T-cell (primary cell): ENCODE data around the gene PLEKHA7. TPM values are rescaled to one million over a fixed set of nuclear protein-coding genes. Genes with fewer than 3 reads are reported as not detected.

Source experiments
- ATAC-seq, 4 experiments: fragments of 200-7000 bp in 3 of 4; fragments of 150-1000 bp in 1 of 4; cut with Tn5 transposase; replicated peaks in 1 of 4; 1 replicate in 3 of 4; 2 replicates in 1 of 4; pipeline ENCODE4 v1.10.0; 2021; ENCODE audit warnings: moderate library complexity in 3 of 4, mild to moderate bottlenecking in 2 of 4, moderate number of reproducible peaks in 1 of 4
- CTCF ChIA-PET, 2 donors: fragments of 300-600 bp; sonication (Branson Sonifier 250); formaldehyde crosslinking; loops; one replicate each; lab custom pipeline; 2022; ENCODE audit warnings: antibody characterized with exemption in 2 of 2; lab: Charles Lee
- POLR2A ChIA-PET, 2 donors: fragments of 300-600 bp; sonication (Branson Sonifier 250); formaldehyde crosslinking; loops; one replicate each; lab custom pipeline; 2022; ENCODE audit warnings: antibody characterized with exemption in 2 of 2; lab: Charles Lee
- DNase-seq, 35 experiments: peaks; one replicate each; pipeline versions ENCODE4 v3.0.0 to v3.0.0-alpha.2; 2013 to 2023
- H3K27ac ChIP-seq: one replicate; pipeline ENCODE4 v1.5.1; 2013; ENCODE audit warnings: low read length
- H3K27me3 ChIP-seq, 2 experiments: replicated peaks in 1 of 2; 1 replicate in 1 of 2; 2 replicates in 1 of 2; pipeline versions ENCODE4 v1.6.1 to v1.7.0; 2013; ENCODE audit warnings: low read length in 1 of 2, mixed read lengths in 1 of 2; ENCODE audit not compliant: control insufficient read depth in 2 of 2, insufficient read depth in 2 of 2; ENCODE audit errors: extremely low read depth in 1 of 2
- H3K36me3 ChIP-seq, 2 donors: 1 replicate in 1 of 2; 2 replicates in 1 of 2; pipeline versions ENCODE4 v1.6.1 to v1.7.0; 2013; ENCODE audit warnings: low read length in 1 of 2; ENCODE audit not compliant: control insufficient read depth in 2 of 2, insufficient read depth in 1 of 2; ENCODE audit errors: extremely low read depth in 1 of 2
- H3K4me1 ChIP-seq, 2 experiments: 1 replicate in 1 of 2; 2 replicates in 1 of 2; pipeline versions ENCODE4 v1.6.1 to v1.7.0; 2013; ENCODE audit warnings: low read length in 2 of 2, mixed read lengths in 1 of 2; ENCODE audit not compliant: insufficient read depth in 2 of 2, control insufficient read depth in 1 of 2; ENCODE audit errors: extremely low read depth in 1 of 2
- H3K4me3 ChIP-seq, 2 donors: 1 replicate in 1 of 2; 2 replicates in 1 of 2; pipeline versions ENCODE4 v1.5.1 to v1.7.0; 2013; ENCODE audit warnings: mild to moderate bottlenecking in 2 of 2, low read length in 1 of 2, moderate library complexity in 1 of 2; ENCODE audit not compliant: control insufficient read depth in 1 of 2; ENCODE audit errors: extremely low read depth in 1 of 2
- H3K9me3 ChIP-seq: 2 replicates; pipeline ENCODE4 v1.7.0; 2013
- H3K27ac Mint-ChIP-seq, 2 donors: one replicate each; pipeline ENCODE4 v1.8.0; 2020 to 2021; ENCODE audit warnings: mild to moderate bottlenecking in 2 of 2, mixed read lengths in 2 of 2
- H3K27me3 Mint-ChIP-seq, 2 donors: one replicate each; pipeline ENCODE4 v1.8.0; 2021 to 2022; ENCODE audit warnings: mixed read lengths in 2 of 2
- H3K36me3 Mint-ChIP-seq: one replicate; pipeline ENCODE4 v1.8.0; 2021; ENCODE audit warnings: mixed read lengths
- H3K4me1 Mint-ChIP-seq, 3 donors: one replicate each; pipeline ENCODE4 v1.8.0; 2020 to 2022; ENCODE audit warnings: mixed read lengths in 3 of 3, mild to moderate bottlenecking in 1 of 3
- H3K4me3 Mint-ChIP-seq, 3 donors: one replicate each; pipeline ENCODE4 v1.8.0; 2020 to 2022; ENCODE audit warnings: mild to moderate bottlenecking in 3 of 3, mixed read lengths in 3 of 3, moderate library complexity in 3 of 3
- H3K9me3 Mint-ChIP-seq, 3 donors: one replicate each; pipeline ENCODE4 v1.8.0; 2020 to 2022; ENCODE audit warnings: mixed read lengths in 3 of 3
- WGBS: methylation state at CpG from one replicate; pipeline ENCODE4 v1.1.5; 2013; ENCODE audit warnings: missing lambda C conversion rate; ENCODE audit not compliant: insufficient coverage; 5-methylcytosine and 5-hydroxymethylcytosine counted together
- total RNA-seq, 35 experiments: library from RNA in 6 of 35; stranded (reverse) in 6 of 35; fragments of 120-200 nt in 1 of 35; gene quantifications; one replicate each; pipeline versions ENCODE4 v1.2.1 to v1.2.4 and lab custom pipeline; 2013 to 2026

The PLEKHA7 gene
- total RNA-seq, 5 donors from 2014 or later (not counting 1 experiment from before 2014, with no cell fraction given) = 4.8 to 8.8 (median 5.8) TPM

DNA sequence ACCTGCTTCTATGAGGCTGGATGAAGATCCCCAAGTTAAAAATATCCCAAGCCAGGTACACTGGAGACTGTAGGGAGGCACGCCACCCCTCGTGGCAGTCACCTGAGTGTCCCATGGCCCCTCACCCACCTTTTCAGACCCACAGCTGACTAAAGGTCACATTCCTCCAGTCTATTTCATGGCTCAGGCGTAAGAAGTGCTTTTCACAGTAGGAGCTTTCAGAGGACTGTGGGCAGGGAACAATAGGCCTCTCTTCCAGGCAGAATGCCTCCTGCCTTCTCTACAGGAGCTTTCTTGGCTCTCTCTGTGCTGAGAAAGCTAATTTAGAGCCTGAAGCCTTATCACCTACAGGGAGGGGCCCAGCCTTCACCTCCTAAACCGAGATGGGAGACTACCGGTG, 201.9 kb downstream of the PLEKHA7 start:
- Mint-ChIP-seq H3K4me1 (peaks cover 0 to 3% (median 0%) of the 10 kb centered on the region in 3 donors), H3K27me3 (no peaks in the 10 kb centered on the region), H3K36me3 (peaks cover 10% of the 10 kb centered on the region), H3K9me3 (no peaks in the 10 kb centered on the region), H3K27ac (no peak overlapping the region), H3K4me3 (no peak overlapping the region)
- H3K27ac ChIP-seq = no peak overlapping the region
- CTCF ChIA-PET = interaction anchor here in 1 of 2 donors (1.9 kb wide), 1 partner anchor 8 kb away, joined by 5 read pairs; no protein-coding TSS in a partner anchor
- H3K9me3 ChIP-seq = no peaks in the 10 kb centered on the region
- POLR2A ChIA-PET = no interaction called here
- no peaks in the 10 kb centered on the region for H3K36me3 ChIP-seq
- no peak for DNase-seq
- no peak for ATAC-seq
- H3K4me3 ChIP-seq = no peak overlapping the region
- no peaks in the 10 kb centered on the region for H3K27me3 ChIP-seq
- WGBS = 94% methylated on average over 5 of the region's 5 CpGs
- H3K4me1 ChIP-seq = no peaks in the 10 kb centered on the region

DNA sequence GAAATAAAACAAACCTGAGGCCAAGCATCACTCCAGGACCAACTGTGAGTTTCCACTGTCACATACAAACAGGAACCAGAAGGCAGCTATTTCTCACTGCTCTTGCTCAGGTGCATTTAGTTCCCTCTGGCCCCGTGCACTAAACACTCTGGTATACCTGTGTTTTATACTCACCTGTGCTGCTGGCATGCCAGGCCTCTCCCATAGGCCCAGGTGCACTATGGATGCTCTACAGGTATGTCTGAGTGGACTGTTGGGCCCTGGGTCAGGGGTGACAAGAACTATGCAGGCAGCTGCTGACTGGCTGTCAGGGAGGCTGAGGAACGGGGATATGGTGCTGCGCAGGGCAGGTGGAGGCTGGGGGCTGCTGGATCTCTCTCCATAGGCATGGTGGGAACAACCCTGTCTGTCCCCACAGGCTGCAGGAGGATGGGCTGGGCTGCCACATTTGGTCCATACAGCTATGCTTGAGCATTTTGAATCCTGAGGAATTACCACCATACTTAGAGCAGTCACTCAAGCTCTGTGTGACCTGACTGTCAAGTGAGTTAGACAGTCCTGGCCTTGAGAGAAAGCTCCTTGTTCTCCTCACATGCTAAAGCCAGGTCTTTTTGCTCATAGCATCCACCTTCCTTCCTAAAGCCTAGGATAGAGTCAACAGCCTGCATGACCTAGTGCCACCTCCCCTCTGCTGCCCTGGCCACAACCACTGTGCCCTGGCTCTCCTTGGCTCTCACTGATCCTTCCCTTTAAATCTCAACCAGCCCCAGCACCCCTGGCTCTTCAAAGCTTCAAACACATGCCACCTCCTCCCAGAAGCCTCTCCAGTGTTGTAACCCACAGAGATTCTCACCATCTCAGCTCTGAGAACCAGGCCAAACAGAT, 202.8 kb downstream of the PLEKHA7 start:
- Histone ChIP-seq H3K36me3 (no peaks in the 10 kb centered on the region), H3K27me3 (no peaks in the 10 kb centered on the region), H3K9me3 (no peaks in the 10 kb centered on the region), H3K4me3 (no peak overlapping the region), H3K4me1 (no peaks in the 10 kb centered on the region), H3K27ac (no peak overlapping the region)
- H3K36me3 Mint-ChIP-seq = peaks cover 10% of the 10 kb centered on the region
- WGBS = 93% methylated on average over 3 of the region's 3 CpGs
- H3K27ac Mint-ChIP-seq = peak overlapping the region in 1 of 2 donors; percentile 13
- ATAC-seq (no peak), DNase-seq (no peak)
- no peak overlapping the region for H3K4me3 Mint-ChIP-seq
- no peaks in the 10 kb centered on the region for H3K9me3 Mint-ChIP-seq
- POLR2A ChIA-PET = interaction anchor here in 1 of 2 donors (0.5 kb wide), 1 partner anchor 16 kb away, joined by 3 read pairs; no protein-coding TSS in a partner anchor
- H3K4me1 Mint-ChIP-seq = peaks cover 0 to 6% (median 0%) of the 10 kb centered on the region in 3 donors
- CTCF ChIA-PET = interaction anchor here (0.6 to 1.9 kb wide), 7 partner anchors 9 to 27 kb away, joined by 3 to 7 read pairs (median 3); no protein-coding TSS in a partner anchor
- no peaks in the 10 kb centered on the region for H3K27me3 Mint-ChIP-seq

DNA sequence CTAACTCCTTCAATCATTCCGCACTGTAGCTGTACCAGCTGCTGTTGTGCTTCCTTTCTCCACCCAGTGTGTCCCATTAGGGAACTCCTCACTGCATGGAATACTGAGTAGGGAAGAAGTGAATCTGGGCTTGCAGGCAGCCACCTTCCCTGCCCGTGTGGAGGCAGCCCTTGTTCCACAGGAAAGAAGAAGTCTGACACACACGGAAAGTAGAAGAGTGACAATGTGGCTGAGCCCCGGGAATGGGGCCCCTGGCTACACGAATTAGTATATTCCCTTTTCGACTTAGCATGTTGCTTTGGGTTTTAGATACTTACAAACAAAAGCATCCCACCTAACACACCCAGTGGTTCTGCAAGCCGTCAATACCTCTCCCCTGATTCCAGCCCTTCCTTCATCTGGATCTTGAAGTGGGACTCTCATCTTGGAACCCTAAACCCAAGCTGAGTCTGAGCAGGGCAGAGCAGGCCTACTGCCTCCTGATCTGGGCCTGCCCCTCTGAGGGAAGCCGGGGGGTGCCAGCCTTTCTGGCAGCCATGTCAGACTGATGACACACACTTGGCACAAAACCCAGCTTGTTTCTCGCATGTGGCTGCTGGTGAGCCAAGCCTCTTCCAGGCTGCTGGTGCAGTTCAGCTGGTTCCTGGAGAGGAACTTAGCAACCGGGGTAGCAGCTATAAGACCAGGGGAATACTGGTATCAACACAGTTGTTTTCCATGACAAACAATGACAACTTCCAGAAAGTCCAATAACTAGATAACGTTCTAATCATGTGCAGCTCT, 204.1 kb downstream of the PLEKHA7 start:
- H3K27me3 Mint-ChIP-seq = no peaks in the 10 kb centered on the region
- no peaks in the 10 kb centered on the region for H3K27me3 ChIP-seq
- peaks cover 0 to 11% (median 0%) of the 10 kb centered on the region in 3 donors for H3K4me1 Mint-ChIP-seq
- H3K36me3 ChIP-seq = no peaks in the 10 kb centered on the region
- H3K4me3 Mint-ChIP-seq = no peak overlapping the region
- WGBS = 82% methylated on average over 4 of the region's 11 CpGs
- DNase-seq = no peak
- H3K27ac Mint-ChIP-seq = no peak overlapping the region
- H3K27ac ChIP-seq = no peak overlapping the region
- CTCF ChIA-PET = interaction anchor here (0.8 to 1.9 kb wide), 6 partner anchors 10 to 26 kb away, joined by 3 to 7 read pairs (median 4); no protein-coding TSS in a partner anchor
- POLR2A ChIA-PET = interaction anchor here in 1 of 2 donors (0.6 kb wide), 1 partner anchor 100 kb away, joined by 3 read pairs; no protein-coding TSS in a partner anchor
- H3K36me3 Mint-ChIP-seq = peaks cover 4% of the 10 kb centered on the region
- no peaks in the 10 kb centered on the region for H3K4me1 ChIP-seq
- H3K9me3 Mint-ChIP-seq = no peaks in the 10 kb centered on the region
- no peak overlapping the region for H3K4me3 ChIP-seq
- no peaks in the 10 kb centered on the region for H3K9me3 ChIP-seq
- ATAC-seq = no peak

DNA sequence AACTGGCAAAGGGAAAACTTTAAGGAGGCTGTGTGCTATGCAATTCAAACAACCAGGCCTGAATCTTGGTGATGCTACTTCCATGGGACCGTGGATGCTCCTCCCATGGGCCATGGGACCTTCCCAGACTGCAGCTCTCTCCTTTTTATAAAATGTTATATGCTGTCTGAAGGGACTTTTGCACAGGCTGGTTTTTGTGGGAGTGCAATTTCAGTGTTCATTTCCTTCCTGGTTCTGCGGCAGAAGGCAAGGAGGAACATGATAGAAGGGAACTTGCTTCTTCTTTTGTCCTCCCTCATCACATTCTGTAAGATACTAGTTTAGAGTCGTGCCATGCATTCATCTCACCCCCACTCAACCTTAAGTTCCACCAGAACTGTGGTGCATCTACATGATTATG, 206.9 kb downstream of the PLEKHA7 start:
- Mint-ChIP-seq H3K4me1 (peaks cover 0 to 19% (median 2%) of the 10 kb centered on the region in 3 donors), H3K27ac (peak overlapping the region; percentile 30 to 44), H3K36me3 (no peaks in the 10 kb centered on the region), H3K27me3 (no peaks in the 10 kb centered on the region), H3K9me3 (no peaks in the 10 kb centered on the region), H3K4me3 (no peak overlapping the region)
- ATAC-seq = no peak
- POLR2A ChIA-PET = no interaction called here
- Histone ChIP-seq H3K4me1 (peaks cover 0 to 3% of the 10 kb centered on the region in 2 experiments), H3K27ac (no peak overlapping the region), H3K27me3 (no peaks in the 10 kb centered on the region), H3K9me3 (no peaks in the 10 kb centered on the region), H3K36me3 (no peaks in the 10 kb centered on the region), H3K4me3 (no peak overlapping the region)
- DNase-seq = no peak
- 0% methylated on average over 1 of the region's 3 CpGs for WGBS
- CTCF ChIA-PET = interaction anchor here (0.5 to 1.6 kb wide), 2 partner anchors 18 to 419 kb away, joined by 3 to 4 read pairs; no protein-coding TSS in a partner anchor

GRCh38 chr11:16806791-16807190, 207.4 kb downstream of the PLEKHA7 start:
- ChIA-PET CTCF (interaction anchor here (0.5 to 1.6 kb wide), 2 partner anchors 17 to 420 kb away, joined by 3 to 4 read pairs; no protein-coding TSS in a partner anchor), POLR2A (no interaction called here)
- Mint-ChIP-seq H3K36me3 (no peaks in the 10 kb centered on the region), H3K27ac (peak overlapping the region in 1 of 2 donors; percentile 19), H3K4me3 (no peak overlapping the region), H3K27me3 (no peaks in the 10 kb centered on the region), H3K4me1 (peaks cover 0 to 19% (median 2%) of the 10 kb centered on the region in 3 donors), H3K9me3 (no peaks in the 10 kb centered on the region)
- 94% methylated on average over 9 of the region's 11 CpGs for WGBS
- ATAC-seq (no peak), DNase-seq (no peak)
- no peaks in the 10 kb centered on the region for H3K27me3 ChIP-seq
- H3K4me3 ChIP-seq = no peak overlapping the region
- H3K36me3 ChIP-seq = no peaks in the 10 kb centered on the region
- peaks cover 0 to 3% of the 10 kb centered on the region in 2 experiments for H3K4me1 ChIP-seq
- no peaks in the 10 kb centered on the region for H3K9me3 ChIP-seq
- peak overlapping the region; percentile 16 for H3K27ac ChIP-seq

- Mint-ChIP-seq H3K27me3 (no peaks in the 10 kb centered on the region), H3K27ac (no peak overlapping the region), H3K4me1 (peaks cover 0 to 19% (median 2%) of the 10 kb centered on the region in 3 donors), H3K9me3 (no peaks in the 10 kb centered on the region), H3K36me3 (no peaks in the 10 kb centered on the region), H3K4me3 (no peak overlapping the region)
- Histone ChIP-seq H3K4me1 (peaks cover 0 to 3% of the 10 kb centered on the region in 2 experiments), H3K4me3 (no peak overlapping the region), H3K9me3 (no peaks in the 10 kb centered on the region), H3K27ac (no peak overlapping the region), H3K27me3 (no peaks in the 10 kb centered on the region), H3K36me3 (no peaks in the 10 kb centered on the region)
- ATAC-seq = no peak
- ChIA-PET POLR2A (no interaction called here), CTCF (interaction anchor here in 1 of 2 donors (0.6 to 1.6 kb wide), 2 partner anchors 16 to 436 kb away, joined by 3 read pairs; no protein-coding TSS in a partner anchor)
- no CpG with 5 or more reads among the region's 8 CpGs for WGBS
- DNase-seq = no peak
These were observed 208.3 kb downstream of the PLEKHA7 start for GRCh38 chr11:16805938-16806337.
